GM18870 (cell line): ENCODE measurements around the gene SLC6A12.

Experiments
- ATAC-seq: cut with Tn5 transposase; IDR thresholded peaks from one replicate; pipeline ENCODE4 v1.9.1; 2021; ENCODE audit warnings: moderate library complexity; ENCODE audit not compliant: unreplicated experiment

Gene SLC6A12

DNA sequence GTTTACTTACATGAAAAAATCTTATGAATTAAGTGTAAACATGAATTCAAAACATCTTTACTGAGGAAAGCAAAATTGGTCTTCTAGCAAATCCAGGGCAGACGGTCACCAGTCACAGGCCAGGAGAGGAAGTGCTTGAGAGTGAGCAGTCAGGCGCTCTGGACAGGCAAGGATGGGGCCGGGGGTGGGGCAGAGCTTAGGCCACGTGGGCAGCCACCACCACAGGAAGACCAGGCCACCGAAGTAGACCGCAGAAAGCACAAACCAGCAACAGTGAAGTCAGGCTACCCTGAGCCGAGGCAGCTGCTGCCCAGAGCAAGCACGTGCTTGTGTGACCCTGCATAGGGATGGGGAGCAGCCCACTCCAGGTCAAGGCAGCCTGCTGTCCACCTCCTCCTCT is 33.5 kb downstream of the SLC6A12 start:
- no peak for ATAC-seq

DNA sequence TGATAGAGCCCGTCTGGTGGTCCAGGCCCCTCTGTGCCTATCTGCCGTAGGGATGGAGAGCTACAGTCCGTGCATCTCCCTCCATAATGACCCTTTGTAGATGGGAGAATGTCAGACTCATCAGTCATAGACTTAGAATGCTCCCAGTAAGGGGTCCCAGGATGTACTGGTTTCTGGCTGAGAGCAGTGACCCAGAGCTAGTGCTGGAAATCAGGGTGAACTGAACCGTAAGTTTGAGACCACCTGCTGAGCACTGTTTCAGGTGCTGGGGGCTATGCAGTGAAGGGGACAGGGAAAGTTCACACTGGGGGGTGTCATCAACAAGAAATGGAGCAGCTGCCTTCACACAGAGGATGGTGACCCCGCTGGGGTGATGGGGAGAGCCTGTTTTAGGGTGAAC is 34.1 kb downstream of the SLC6A12 start:
- ATAC-seq: no peak

DNA sequence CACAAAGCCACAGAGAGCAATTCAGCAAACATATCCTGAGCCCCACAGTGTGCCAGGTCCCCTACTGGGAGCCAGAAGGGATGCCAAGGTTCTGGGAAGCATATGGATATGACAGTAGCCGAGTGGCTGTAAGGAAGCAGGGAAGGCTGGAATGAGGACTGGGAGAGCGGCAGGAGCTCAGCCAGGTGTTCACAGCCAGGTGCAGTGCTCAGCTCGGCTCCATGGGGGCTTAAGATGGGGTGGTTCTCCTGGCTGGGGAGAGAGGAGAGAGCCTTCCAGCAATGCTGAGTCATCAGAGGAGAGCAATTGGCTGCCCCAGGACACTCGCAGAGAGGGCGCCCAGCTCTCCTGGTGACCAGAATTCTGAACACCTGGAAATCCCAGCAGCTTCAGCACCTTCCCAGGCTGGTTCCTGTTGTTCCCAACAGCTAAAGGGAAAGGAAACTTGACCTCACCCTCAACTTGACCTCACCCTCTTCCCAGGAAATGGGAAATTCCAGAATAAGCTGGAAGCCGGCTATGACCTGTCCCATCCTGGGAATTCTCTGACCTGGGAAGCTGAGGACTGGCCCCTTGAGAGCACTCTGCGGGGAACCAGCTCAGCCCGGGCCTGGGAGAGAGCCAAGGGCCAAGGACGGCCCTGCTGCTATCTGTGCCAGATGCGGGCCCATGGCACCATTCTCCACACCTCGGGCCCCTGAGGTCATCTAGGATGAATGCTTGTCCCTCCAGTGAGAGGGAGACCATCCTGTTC is 34.6 kb downstream of the SLC6A12 start:
- ATAC-seq: no peak

DNA sequence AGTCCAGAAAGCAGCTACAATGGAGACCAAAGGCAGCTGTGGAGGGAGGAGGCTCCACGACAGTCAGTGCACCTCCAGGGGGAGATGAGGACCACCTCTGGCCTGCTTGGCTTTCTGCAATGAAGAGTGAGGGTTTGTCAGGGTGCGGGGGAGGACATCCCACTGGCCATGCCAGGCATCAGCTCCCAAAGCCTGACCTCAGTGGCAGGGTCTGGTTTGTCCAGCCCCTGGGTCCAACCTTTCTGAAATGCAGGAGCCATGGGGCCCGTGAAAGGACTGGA is 35.2 kb downstream of the SLC6A12 start:
- no peak for ATAC-seq

DNA sequence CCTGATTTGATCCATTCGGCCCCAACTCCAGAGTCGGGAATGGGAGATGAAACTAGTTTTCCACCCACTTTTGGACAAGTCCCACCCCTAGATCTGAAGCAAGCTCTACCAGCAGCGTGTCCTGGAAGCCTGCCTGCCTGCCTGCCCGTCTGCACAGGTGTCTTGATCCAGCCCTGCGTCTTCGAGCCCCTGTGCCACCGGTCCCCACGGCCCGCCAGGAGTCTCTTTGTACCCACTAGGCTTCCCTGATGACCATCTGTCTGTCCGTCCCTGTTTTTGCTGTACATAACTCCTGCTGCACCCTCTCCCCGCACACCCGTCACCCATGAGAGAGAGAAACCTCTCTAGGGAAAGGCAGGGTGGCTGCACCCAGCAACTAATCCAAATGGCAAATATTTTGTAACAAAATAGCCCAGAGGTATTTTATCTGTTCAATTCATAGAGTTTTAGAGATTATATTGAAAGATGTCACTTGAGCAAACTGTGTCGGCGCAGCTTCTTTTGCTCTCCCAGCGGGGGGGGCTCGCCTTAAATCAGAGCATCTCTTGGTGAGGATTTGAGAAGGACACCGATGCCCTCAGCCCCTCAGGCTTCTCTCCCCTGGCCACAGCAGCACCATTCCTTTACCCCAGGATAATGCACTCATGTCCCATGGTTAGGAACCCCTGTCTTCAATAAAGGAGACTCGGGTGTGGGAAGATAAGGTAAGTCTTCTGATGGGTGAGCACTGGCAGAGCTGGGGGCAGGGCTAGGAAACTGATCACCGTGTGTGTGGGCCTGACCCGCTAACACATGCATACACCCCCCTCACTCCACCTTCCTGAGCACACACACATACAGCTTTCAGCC is 35.8 kb downstream of the SLC6A12 start:
- no peak for ATAC-seq

DNA sequence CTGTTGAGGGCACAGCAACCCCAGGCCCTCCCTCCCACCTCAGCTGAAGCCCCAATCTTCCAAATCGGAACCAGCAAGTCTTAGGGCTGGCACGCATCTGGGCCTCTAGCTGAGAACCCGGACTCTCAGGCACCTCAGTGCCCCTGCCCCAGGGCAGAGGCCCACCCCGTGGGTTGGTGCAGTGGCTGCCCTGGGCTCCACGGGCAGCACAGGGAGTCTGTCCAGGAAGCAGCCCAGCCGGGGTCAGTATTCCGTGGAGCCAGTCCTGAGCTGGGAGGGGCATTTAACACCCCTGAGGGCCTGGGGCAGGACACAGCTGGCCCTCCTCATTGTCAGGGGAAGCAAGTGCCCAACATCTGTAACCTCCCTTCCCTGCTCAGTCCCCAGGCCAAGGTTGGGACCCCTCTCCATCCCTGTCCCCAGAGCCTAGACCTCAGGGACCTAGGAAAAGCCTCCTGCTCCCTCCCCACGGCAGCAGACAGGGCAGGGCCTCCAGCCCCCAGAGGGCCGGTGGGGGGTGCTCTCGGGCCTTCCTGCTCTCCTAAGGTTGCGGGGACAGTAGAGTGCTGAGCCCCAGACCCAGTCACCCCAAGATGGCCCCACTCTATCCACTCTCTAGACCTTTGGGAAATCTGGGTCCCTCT is 36.5 kb downstream of the SLC6A12 start:
- ATAC-seq: no peak

DNA sequence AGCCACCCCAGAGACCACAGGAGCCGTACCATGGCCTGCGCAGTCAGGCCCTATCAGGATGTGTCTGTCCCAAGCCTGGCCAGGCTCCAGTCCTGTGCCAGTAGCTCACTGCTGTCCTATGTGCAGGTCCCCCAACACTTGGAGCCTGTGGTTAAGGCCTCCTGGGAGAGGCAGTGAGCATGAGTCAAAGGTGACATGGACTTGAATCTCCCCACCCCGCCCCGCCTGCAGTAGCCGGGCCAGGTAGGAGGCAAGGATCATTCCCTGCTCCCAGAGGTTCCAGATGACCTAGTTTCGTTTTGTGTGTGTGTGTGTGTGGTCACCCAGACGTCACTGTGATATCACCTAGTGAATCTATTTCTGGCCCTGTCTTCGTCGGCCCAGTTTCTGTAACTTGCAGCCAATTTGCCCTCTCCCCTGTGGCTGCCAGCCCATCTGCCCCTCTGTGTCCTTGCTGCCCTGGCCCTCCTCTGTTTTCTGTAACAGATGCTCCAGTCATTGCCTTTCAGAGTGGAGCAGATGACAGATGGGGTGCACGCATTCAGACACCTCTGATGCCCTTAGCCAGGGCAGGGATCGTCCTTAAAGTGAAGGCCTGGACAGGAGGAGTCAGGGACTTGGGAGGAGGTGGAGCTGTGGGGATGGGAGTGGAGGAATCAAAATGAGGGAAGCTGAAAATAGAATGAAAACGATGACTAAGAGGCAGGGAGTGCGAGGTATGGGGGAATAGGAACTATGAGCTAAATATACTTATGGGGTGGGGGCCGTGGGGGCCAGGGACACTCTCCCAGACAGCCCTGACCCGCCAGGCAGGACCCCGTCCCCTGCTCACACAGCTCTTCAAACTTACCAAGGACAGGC is 37.4 kb downstream of the SLC6A12 start:
- no peak for ATAC-seq

DNA sequence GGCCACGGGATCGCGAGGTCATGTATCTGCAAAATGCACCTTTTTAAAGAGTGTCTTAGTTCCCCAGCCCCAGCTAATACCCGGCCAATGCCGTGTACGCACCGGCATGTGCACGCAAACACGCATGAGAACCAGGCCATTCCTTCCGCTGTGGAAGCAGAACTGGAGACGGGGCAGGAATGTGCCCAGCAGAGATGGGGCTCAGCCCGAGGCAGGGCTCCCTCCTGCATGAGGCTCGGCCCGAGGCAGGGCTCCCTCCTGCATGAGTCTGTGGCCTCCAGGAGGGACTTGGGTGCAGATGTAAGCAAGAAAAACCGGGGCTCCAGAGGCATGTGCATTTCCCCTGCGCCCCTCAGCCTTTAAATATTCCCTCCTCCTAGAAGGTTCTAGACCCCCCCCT is 38.2 kb downstream of the SLC6A12 start:
- ATAC-seq: no peak

DNA sequence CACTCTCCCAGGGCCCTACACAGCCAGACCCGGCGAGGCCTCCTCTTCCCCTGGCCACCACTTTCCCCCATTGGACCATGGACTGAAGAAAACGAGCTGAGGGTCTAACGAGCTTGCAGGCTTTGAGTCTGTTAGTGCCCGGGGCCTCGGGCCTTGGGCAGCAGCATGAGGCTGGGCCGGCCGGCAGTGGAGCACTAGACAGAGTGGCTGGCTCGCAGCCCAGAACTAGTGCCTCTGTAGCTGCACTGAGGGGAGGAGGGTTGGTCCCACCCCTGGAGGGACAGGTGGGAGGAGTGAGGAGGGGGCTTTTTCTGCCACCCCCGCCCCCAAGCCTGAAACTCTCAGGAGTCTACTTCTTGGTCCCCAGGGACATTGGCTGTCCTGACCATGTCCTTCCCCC is 38.7 kb downstream of the SLC6A12 start:
- ATAC-seq: no peak

DNA sequence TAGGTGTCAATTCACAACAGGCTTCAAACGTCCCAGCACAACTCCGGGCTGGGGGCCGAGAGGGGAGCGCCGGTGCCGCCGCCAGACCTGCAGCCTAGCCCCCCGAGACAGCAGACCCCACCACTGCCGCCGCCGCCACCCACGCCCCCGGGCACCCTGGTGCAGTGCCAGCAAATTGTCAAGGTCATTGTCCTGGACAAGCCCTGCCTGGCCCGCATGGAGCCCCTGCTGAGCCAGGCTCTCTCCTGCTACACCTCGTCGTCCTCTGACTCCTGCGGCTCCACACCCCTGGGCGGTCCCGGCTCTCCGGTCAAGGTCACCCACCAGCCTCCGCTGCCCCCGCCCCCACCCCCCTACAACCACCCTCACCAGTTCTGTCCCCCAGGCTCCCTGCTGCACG is 39.4 kb downstream of the SLC6A12 start:
- ATAC-seq: no peak

DNA sequence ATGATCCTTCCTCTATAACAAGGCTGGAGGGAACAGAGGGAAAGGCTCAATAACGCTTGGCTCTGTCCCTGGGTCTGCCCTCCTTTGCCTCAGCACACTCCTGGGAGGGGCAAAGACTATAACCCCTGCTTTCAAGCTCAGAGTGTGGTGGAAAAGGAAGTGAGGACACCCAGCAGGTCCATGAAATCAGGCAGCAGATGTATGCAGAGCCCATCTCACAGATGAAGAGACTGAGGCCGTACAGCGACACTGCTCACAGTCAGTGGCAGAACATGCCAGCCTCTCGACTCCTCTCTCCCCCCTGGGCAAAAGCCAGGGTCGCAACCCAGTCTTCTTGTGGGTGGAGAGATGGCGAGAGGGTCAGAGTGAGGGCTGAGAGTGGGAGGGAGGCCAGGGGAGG is 39.8 kb downstream of the SLC6A12 start:
- ATAC-seq: no peak

DNA sequence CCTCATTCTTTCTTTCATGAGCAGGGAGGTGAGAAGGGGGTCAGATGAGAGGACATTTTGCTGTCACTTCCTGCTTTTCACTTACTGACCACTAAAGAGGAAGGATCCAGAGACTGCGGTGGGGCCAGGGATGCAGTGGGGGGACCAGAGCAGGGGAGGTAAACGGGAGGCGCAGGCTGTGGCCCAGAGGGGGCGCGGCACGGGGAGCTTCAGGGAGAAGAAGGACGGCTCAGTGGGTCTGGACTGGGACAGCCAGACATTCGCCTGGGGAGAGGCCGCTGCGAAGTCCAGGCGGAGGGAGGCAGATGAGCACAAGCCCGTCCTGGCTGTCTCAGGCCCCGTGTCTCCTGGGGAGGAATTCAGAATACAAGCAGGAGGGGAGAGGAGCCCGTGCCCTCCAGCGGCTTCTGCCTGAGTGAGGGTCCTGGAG is 41.2 kb downstream of the SLC6A12 start:
- ATAC-seq: no peak

DNA sequence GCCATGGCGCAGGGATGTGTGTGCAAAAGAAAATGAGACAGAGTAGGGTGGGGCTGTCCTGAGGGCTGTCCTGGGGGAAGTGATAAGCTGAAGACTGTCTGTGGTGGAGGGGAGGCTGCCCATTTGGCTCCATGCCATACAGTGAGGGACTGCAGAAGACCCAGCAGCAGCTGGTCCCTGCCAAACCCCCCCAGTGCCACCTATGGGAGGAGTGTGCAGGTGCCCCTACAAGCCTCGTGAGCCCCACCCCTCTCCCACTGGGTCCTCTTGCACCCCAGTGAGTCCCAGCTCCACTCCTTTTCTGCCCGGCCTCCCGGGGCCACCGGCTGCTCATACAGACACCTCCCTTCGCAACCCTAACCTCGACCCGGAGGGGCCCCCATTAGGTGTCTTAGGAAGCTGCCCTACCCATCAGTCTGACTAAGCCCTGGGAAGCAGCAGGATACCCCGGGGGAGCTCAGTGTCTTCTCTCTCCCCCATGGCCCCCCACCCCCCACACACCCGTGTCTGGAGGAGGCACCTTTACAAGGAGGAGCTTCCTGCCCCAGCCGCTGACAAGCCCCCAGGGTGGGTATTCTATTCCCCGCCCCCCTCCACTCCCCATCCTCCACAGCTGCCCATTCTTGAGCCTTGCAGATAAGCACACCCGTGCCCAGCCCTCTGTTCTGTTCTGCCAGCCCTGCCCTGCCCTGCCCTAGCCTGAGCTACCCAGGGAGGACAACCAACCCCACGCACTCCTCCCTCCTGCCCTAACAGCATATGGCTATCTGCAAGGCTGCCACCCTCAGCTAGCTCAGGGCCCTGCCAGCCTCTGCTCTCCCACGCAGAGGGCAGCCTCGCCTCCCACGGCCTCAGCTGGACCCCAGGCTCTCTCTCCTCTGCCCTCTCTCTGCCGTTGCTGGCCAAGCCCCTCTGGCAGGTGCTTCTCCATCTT is 41.9 kb downstream of the SLC6A12 start:
- no peak for ATAC-seq

DNA sequence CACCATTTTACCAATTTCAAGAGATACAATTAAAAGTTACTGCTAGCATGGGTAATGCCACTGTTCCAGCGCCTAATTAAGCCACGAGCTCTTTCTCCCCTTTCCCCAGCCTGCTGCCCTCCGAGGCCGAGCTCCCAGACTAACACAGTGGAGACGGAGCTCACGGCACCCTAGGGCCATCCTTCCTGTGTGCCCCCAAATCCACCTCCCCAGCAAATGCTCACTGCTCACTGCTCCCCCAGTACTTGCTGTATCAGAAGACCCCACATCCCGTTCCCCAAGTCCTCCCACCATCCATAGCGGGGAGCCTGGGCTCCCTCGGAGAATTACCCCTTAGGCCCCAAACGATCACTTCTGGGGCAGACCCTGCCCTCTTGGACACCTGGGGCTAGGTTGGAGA is 42.7 kb downstream of the SLC6A12 start:
- ATAC-seq: no peak

DNA sequence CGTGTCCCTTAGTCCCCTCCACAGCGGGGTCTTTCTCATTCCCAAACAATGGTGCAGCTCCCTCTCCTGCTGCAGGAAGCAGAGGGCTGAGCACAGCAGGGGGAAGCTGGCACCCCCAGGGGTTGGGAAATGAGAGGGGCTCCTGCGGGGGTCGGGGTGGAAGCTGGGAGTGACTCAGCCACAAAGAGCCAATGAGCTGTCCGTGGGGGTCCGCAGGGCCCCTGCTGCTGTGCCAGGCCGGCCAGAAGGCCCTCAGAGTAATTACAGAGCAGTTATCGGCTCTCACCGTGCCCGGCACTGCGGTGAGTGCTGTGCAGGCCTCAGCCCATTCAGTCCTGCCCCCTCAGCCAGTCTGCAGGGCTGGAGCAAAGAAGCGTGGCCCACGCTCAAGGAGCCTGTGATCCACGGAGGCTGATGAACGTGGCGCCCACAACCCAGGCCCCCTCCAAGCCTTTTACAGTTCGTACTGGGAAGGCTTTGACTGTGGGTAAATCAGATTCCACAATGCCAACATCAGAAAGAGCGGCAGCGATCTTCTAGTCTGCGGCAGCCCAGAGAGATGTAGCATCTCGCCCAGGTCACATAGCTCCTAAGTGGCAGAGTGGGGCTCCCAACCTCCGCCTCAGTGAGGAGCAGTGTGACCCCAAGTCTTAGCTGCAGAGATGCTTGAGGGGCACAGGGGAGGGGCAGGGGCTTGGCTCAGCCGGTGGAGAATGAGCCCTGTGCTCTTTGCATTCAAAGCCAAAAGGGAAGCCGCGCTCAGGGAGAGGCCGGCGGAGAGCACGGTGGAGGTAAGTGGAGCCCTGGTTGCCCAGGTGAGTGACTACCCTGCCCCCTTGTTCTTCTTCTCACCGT is 43.4 kb downstream of the SLC6A12 start:
- ATAC-seq: no peak

DNA sequence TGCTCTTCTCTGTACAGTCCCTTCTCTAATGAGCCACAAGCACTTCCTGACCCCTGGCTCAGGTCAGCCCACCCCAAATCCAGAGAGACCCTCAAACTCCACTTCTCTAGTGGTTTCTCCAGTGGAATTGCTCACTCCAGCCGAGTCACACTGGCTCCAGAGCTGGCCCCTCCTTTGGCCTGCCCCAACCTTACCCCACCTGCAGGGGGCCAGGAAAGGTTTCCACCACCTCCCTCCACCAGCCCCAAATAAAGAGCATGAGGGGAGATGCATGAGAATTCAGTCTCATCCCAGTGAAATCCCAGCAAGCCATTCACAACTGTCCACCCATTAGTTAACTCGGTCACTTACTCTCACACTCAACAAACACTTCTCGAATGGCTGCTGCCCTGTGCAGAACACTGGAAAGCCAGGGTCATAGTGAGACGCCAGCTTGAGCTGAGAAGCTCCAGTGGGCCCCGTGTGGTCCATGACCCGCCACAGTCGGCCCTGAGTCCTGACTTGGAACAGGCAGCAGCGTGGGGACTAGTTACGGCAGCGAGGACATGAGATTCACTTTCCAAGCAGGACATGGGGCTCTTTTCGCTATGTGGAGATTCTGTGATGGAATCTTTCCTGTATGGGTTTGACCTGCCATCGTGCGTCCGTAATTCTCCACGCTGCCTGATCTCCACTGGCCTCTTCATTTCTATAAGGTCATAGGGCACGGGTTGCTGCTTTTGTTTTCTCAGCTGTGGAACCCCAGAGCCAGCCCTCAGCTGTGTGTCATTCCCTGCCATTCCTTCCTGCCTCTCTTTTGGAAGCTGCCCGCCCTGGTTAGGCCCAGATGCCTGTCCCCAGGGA is 44.2 kb downstream of the SLC6A12 start:
- no peak for ATAC-seq

DNA sequence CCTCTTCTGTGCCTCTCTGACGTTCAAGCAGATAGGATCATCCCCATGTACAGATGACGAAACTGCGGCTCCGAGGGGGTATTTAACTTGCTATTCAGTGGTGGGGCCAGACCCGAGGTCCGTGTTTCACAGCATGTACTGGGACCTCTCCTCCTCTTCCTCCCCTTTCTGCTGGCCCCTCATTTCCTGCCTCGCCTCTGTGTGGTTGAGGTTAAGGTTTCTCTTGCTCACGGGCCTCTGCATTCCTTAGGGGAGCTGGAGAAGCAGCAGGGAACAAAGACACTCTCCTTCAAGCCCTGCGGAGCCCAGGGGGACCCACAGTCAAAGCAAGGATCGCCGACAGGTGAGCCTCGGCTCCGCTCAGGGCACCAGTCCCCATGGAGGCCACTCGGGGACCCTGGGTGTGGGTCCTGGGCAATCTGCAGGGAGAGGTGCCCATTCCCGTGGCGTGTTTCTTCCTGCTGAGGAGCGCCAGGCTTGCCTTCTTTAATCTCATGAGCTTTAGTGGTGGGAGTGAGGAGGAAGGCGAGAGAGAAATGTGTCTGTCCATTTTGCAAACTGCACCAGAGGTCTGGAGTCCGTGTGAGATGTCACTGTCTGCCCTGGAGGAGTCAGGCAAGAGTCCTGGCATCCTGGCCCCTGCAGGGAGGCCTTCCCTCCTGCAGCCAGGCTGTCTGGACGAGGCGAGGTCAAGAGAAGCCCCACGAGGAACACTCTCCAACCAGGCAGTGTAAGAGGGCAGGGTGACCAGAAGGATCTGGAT is 45.0 kb downstream of the SLC6A12 start:
- no peak for ATAC-seq
